HG02973 (cell line): ENCODE measurements around the gene CS.
"Not testable (repeated sequence)": the region's sequence is repeated elsewhere in the genome, so short reads cannot be mapped to it uniquely, and the experiment has no call there.

Source experiments
- ATAC-seq: cut with Tn5 transposase; IDR thresholded peaks from one replicate; pipeline ENCODE4 v1.9.1; 2021; ENCODE audit warnings: moderate library complexity; ENCODE audit not compliant: unreplicated experiment

Gene CS

GRCh38 chr12:56299853-56300643 lies at the start of gene CS:
TSS of gene CS (minus strand) at chr12:56300330. CDS start at chr12:56300201, 129 bp downstream.
- ATAC-seq, result peak; percentile 89

GRCh38 chr12:56348776-56349175 lies 48.6 kb upstream of the CS start:
- ATAC-seq, result no peak

- not testable (repeated sequence) for ATAC-seq
These were observed 47.1 kb upstream of the CS start for GRCh38 chr12:56347255-56347654.

GRCh38 chr12:56346675-56347074 lies 46.5 kb upstream of the CS start:
- ATAC-seq, result no peak

GRCh38 chr12:56342290-56342689 lies 42.2 kb upstream of the CS start:
- not testable (repeated sequence) for ATAC-seq

- ATAC-seq, result no peak
These were observed 41.5 kb upstream of the CS start for GRCh38 chr12:56341616-56342015.

GRCh38 chr12:56339158-56339422 lies 39.0 kb upstream of the CS start:
- no peak for ATAC-seq

- peak; percentile 34 for ATAC-seq
These were observed 38.4 kb upstream of the CS start, which contains the start of gene IL23A for GRCh38 chr12:56338308-56339157. TSS of gene IL23A (plus strand) at chr12:56338884. CDS start at chr12:56339045, 161 bp downstream.

- no peak for ATAC-seq
These were observed 37.7 kb upstream of the CS start for GRCh38 chr12:56337753-56338251.

- ATAC-seq, result no peak
These were observed 36.4 kb upstream of the CS start for GRCh38 chr12:56336361-56337167.

GRCh38 chr12:56335527-56335926 lies 35.4 kb upstream of the CS start:
- ATAC-seq, result not testable (repeated sequence)

GRCh38 chr12:56334490-56334793 lies 34.3 kb upstream of the CS start:
- no peak for ATAC-seq

GRCh38 chr12:56333679-56334489 lies 33.8 kb upstream of the CS start, which contains the start of gene PAN2:
TSS of gene PAN2 (minus strand) at chr12:56334000. CDS start at chr12:56333094, 906 bp downstream.
- ATAC-seq, result peak; percentile 80

- ATAC-seq, result no peak
These were observed 33.1 kb upstream of the CS start for GRCh38 chr12:56333197-56333678.

- ATAC-seq, result no peak
These were observed 32.5 kb upstream of the CS start for GRCh38 chr12:56332512-56333196.

- ATAC-seq, result no peak
These were observed 30.9 kb upstream of the CS start for GRCh38 chr12:56330936-56331490.

- no peak for ATAC-seq
These were observed 26.4 kb upstream of the CS start for GRCh38 chr12:56326533-56326932.

- no peak for ATAC-seq
These were observed 26.0 kb upstream of the CS start for GRCh38 chr12:56326126-56326525.

- ATAC-seq, result no peak
These were observed 24.1 kb upstream of the CS start for GRCh38 chr12:56324206-56324605.
